ENCODE results near the gene TXNIP. TPM values are rescaled to one million over a fixed set of nuclear protein-coding genes. Genes with fewer than 3 reads are reported as not detected.

Gene TXNIP
- total RNA-seq, 1 donor from 2014 or later: 877 TPM

DNA sequence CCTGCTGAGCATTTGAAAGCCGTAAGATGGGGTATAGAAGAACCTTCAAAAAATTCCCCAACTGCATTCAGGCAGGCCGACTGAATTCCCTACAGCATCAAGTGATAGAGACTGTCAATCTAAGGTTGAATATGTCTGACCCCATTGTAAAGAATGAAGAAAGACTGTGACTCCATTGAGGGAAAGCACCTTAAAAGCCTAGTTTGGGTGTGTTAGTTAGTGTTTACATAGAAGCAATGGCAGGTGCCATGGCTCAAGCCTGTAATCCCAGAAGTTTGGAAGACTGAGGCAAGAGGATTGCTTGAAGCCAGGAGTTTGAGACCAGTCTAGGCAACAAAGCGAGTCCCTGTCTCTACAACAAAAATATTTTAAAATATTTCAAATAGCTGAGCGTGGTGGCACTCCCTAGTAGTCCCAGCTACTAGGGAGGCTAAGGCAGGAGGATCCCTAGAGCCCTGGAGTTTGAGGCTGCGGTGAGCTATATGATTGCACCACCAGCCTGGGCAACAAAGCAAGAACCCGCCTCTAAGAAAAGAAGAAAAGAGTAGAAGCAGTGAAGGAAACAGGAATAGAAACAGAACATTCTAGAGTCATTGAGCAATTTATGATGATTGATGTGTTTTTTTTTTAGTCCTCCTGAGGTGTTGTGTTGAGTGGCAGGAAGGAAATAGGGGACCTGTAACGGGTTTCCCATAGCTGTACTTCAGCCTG, 16.5 kb downstream of the TXNIP start:
- peak overlapping the region; percentile 90 to 98 for H3K27ac ChIP-seq
- TF ChIP-seq, protein P1, sequence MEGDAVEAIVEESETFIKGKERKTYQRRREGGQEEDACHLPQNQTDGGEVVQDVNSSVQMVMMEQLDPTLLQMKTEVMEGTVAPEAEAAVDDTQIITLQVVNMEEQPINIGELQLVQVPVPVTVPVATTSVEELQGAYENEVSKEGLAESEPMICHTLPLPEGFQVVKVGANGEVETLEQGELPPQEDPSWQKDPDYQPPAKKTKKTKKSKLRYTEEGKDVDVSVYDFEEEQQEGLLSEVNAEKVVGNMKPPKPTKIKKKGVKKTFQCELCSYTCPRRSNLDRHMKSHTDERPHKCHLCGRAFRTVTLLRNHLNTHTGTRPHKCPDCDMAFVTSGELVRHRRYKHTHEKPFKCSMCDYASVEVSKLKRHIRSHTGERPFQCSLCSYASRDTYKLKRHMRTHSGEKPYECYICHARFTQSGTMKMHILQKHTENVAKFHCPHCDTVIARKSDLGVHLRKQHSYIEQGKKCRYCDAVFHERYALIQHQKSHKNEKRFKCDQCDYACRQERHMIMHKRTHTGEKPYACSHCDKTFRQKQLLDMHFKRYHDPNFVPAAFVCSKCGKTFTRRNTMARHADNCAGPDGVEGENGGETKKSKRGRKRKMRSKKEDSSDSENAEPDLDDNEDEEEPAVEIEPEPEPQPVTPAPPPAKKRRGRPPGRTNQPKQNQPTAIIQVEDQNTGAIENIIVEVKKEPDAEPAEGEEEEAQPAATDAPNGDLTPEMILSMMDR (IDR thresholded peaks at IDR 0.05): no peak
- no peaks in the 10 kb centered on the region for H3K27me3 ChIP-seq
- H3K4me1 ChIP-seq: peaks cover 36 to 67% of the 10 kb centered on the region in 2 donors
- peaks cover 0 to 3% of the 10 kb centered on the region in 2 donors for H3K36me3 ChIP-seq
- peak overlapping the region; percentile 18 to 40 for H3K4me3 ChIP-seq
- peak in 1 of 2 donors; percentile 76 for DNase-seq (ENCODE audit: low spot score in 2 of 2)
- intact Hi-C loops (cut with DNase I): loop anchor here (1.0 to 5.0 kb wide), 3 partner anchors 16 to 88 kb away; partner anchors contain the start of gene TXNIP
- H3K9me3 ChIP-seq: no peaks in the 10 kb centered on the region

DNA sequence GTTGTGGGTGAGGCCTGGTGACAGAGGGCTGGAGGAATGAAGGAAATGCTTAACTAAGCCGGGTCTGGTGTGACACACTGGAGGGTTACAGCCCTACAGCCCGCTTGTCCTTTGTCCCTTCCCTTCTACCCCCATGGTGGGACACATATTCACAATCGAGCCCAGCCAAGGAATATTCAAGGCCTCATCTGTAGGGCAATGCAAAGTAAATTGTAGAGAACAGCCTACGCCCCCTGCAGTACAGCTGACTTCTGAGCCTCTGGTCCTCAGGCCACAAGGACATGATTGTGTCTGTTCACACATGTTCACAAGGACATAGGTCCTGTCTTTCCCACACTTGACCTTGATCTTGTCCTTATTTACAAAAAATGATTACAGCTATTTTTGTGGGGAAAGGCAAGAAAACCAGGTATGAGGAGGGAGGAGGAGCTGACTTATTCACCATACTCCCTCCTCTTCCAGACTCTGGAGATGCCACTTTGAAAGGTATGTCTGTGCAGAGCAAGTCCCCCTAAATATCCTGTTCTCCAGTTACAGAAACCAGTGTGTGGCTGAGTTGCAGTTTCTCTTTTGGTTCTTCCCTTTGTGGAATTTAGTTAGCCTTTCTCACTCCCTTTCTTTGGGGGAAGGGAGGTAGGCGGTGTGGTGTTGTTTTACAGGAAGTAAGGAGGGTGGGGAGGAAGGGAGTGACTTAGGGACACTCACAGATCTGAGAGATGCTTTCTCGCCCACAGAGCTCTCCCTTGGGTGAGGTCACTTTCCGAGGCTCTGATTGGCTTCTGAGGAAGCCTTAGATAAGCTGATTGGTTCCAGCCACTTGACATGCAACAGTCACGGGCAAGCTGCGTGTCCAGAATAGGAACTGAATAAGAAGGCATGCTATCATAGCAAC, 17.3 kb downstream of the TXNIP start:
- Histone ChIP-seq H3K36me3 (peaks cover 0 to 3% of the 10 kb centered on the region in 2 donors), H3K27me3 (no peaks in the 10 kb centered on the region), H3K9me3 (no peaks in the 10 kb centered on the region), H3K4me3 (peak overlapping the region; percentile 35 to 37), H3K27ac (peak overlapping the region; percentile 90 to 98), H3K4me1 (peaks cover 36 to 63% of the 10 kb centered on the region in 2 donors)
- peak; percentile 94 to 99 for DNase-seq (ENCODE audit: low spot score in 2 of 2)
- intact Hi-C loops (cut with DNase I): loop anchor here (1.0 to 5.0 kb wide), 3 partner anchors 17 to 87 kb away; partner anchors contain the start of gene TXNIP
- TF ChIP-seq, protein P1 (IDR thresholded peaks at IDR 0.05): peak in 1 of 3 experiments; percentile 23

DNA sequence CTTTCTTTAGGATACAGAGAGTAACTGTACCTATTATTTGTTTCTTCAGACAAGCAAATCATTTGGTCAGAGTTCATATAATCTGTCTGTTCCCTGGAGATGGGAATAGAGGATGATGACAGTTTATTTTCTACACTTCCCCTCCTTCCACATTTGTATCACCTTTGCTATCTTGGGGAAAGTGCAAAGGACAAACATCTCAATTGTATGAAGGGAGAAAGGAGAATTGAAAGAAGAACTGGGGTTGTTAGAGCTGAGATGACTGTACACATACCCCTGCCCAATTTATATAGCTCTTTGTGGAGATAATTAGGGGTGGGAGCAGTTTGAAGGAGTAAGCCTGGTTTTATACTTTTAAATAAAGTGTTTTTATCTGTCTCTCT, 17.9 kb downstream of the TXNIP start:
- Histone ChIP-seq H3K9me3 (no peaks in the 10 kb centered on the region), H3K4me1 (peaks cover 33 to 56% of the 10 kb centered on the region in 2 donors), H3K27ac (peak overlapping the region; percentile 90 to 98), H3K27me3 (no peaks in the 10 kb centered on the region), H3K36me3 (peaks cover 0 to 3% of the 10 kb centered on the region in 2 donors), H3K4me3 (peak overlapping the region; percentile 35 to 37)
- DNase-seq (ENCODE audit: low spot score in 2 of 2): no peak
- TF ChIP-seq, protein P1 (IDR thresholded peaks at IDR 0.05): no peak
- intact Hi-C loops (cut with DNase I): loop anchor here (5.0 kb wide), 1 partner anchor 86 kb away; no protein-coding TSS in a partner anchor

DNA sequence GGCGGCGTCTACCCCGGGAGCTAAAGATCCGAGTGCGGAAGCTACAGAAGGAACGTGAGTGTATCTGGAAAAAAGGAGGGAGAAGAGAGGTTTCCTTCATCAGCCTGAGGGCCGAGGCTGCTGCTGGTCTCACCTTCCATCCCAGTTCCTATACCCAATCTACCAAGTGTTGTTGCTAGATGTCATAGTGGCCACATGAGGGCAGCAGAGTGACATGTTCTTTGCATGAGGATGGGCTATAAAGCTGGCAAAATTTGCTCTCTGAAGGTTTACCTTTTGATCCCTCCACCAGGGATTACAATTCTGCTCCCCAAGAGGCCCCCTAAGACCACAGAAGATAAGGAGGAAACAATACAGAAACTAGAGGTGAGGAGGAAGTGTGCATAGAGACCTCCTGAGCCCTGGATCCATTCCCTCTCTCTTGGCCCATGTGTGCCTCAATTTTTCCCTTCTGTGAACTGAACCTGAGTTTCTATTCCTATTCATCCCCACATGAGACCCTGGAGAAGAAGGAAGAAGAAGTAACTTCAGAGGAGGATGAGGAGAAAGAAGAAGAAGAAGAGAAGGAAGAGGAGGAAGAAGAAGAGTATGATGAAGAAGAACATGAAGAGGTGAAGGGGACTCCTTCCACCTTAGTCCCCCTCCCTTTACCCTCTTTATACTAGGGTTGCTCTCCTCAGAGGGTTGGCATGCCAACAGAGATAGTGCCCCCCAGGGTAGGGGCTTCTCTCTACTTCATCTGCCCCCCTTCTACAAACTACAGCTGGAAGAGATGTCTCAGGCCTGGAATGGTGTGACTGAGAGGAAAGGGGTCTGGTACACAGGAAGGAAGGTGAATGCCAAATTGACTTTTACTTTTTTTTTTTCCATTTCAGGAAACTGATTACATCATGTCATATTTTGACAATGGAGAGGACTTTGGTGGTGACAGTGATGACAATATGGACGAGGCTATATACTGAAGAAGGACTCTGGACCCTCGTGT, 18.6 kb downstream of the TXNIP start:
- Histone ChIP-seq H3K36me3 (peaks cover 0 to 3% of the 10 kb centered on the region in 2 donors), H3K27ac (peak overlapping the region; percentile 90 to 98), H3K9me3 (no peaks in the 10 kb centered on the region), H3K4me3 (peak overlapping the region in 1 of 2 donors; percentile 10), H3K27me3 (no peaks in the 10 kb centered on the region), H3K4me1 (peaks cover 27 to 49% of the 10 kb centered on the region in 2 donors)
- TF ChIP-seq, protein P1 (IDR thresholded peaks at IDR 0.05): peak; percentile 83 to 88 (median 84)
- intact Hi-C loops (cut with DNase I): loop anchor here (1.0 to 5.0 kb wide), 3 partner anchors 30 to 85 kb away; no protein-coding TSS in a partner anchor
- DNase-seq (ENCODE audit: low spot score in 2 of 2): peak in 1 of 2 donors; percentile 90

Data from ascending aorta (tissue), 2 donors.